ENCODE results near the gene CENPM.

Gene CENPM

GRCh38 chr22:41976070-41976901 is 29.3 kb upstream of the CENPM start:
- peak overlapping the region; percentile 33 for H3K4me3 ChIP-seq (ENCODE audit: low read depth, low read length)
- no peak for DNase-seq (ENCODE audit: low read depth)
- in situ Hi-C loops (cut with HindIII; ENCODE audit: low sequenced_read_pairs): no loop called here
- TF ChIP-seq CTCF (IDR thresholded peaks at IDR 0.05; ENCODE audit: low read depth, low read length, missing control alignments): no peak

GRCh38 chr22:41975299-41976069 is 28.5 kb upstream of the CENPM start:
- H3K4me3 ChIP-seq (ENCODE audit: low read depth, low read length): no peak overlapping the region
- no peak for TF ChIP-seq CTCF (IDR thresholded peaks at IDR 0.05; ENCODE audit: low read depth, low read length, missing control alignments)
- DNase-seq (ENCODE audit: low read depth): no peak
- in situ Hi-C loops (cut with HindIII; ENCODE audit: low sequenced_read_pairs): no loop called here

GRCh38 chr22:41974691-41975290 is 27.8 kb upstream of the CENPM start:
- in situ Hi-C loops (cut with HindIII; ENCODE audit: low sequenced_read_pairs): no loop called here
- TF ChIP-seq CTCF (IDR thresholded peaks at IDR 0.05; ENCODE audit: low read depth, low read length, missing control alignments): no peak
- no peak overlapping the region for H3K4me3 ChIP-seq (ENCODE audit: low read depth, low read length)
- no peak for DNase-seq (ENCODE audit: low read depth)

GRCh38 chr22:41971431-41971830 is 24.5 kb upstream of the CENPM start:
- in situ Hi-C loops (cut with HindIII; ENCODE audit: low sequenced_read_pairs): no loop called here
- no peak for DNase-seq (ENCODE audit: low read depth)
- no peak overlapping the region for H3K4me3 ChIP-seq (ENCODE audit: low read depth, low read length)
- no peak for TF ChIP-seq CTCF (IDR thresholded peaks at IDR 0.05; ENCODE audit: low read depth, low read length, missing control alignments)

- DNase-seq (ENCODE audit: low read depth): no peak
- in situ Hi-C loops (cut with HindIII; ENCODE audit: low sequenced_read_pairs): no loop called here
- TF ChIP-seq CTCF (IDR thresholded peaks at IDR 0.05; ENCODE audit: low read depth, low read length, missing control alignments): no peak
- no peak overlapping the region for H3K4me3 ChIP-seq (ENCODE audit: low read depth, low read length)
Observed at GRCh38 chr22:41970601-41971000, 23.6 kb upstream of the CENPM start.

GRCh38 chr22:41969110-41969646 is 22.2 kb upstream of the CENPM start, which contains the start of gene SEPTIN3:
Gene SEPTIN3, plus strand, starts transcription at chr22:41969443. Its CDS starts 2,050 bp downstream, at chr22:41971493.
- TF ChIP-seq CTCF (IDR thresholded peaks at IDR 0.05; ENCODE audit: low read depth, low read length, missing control alignments): no peak
- no peak for DNase-seq (ENCODE audit: low read depth)
- no peak within 1 kb of the TSS for H3K4me3 ChIP-seq (ENCODE audit: low read depth, low read length)
- in situ Hi-C loops (cut with HindIII; ENCODE audit: low sequenced_read_pairs): no loop called here
